Measurements from ENCODE around the gene KLHL41. TPM values are rescaled to one million over a fixed set of nuclear protein-coding genes. Genes with fewer than 3 reads are reported as not detected.

Gene KLHL41
- polyA plus RNA-seq (ENCODE audit: insufficient read length in 12 of 12) = 1,000 to 10,000 TPM in 11 of 12 donors, 100 to 1,000 TPM in 1; 942 to 4,505 (median 3,918) TPM
- long read RNA-seq, donor 1, partial matches to known transcripts = 0 of 1 reads
- long read RNA-seq, donor 1, other reads (novel, unspliced or antisense) = 0 of 1 reads
- long read RNA-seq, donor 2, transcript KLHL41-201 (6 exons, 2,464 nt) = major isoform, 821 of 1,110 reads
- long read RNA-seq, donor 2, partial matches to known transcripts = 196 of 1,110 reads
- long read RNA-seq, donor 2, other reads (novel, unspliced or antisense) = 93 of 1,110 reads
- long read RNA-seq, donor 3, transcript KLHL41-201 (6 exons, 2,464 nt) = major isoform, 304 of 395 reads
- long read RNA-seq, donor 3, partial matches to known transcripts = 71 of 395 reads
- long read RNA-seq, donor 3, other reads (novel, unspliced or antisense) = 20 of 395 reads
- long read RNA-seq, donor 4, transcript KLHL41-201 (6 exons, 2,464 nt) = major isoform, 272 of 321 reads
- long read RNA-seq, donor 4, partial matches to known transcripts = 49 of 321 reads
- long read RNA-seq, donor 4, other reads (novel, unspliced or antisense) = 0 of 321 reads
- long read RNA-seq, donor 5, transcript KLHL41-201 (6 exons, 2,464 nt) = major isoform, 500 of 779 reads
- long read RNA-seq, donor 5, partial matches to known transcripts = 245 of 779 reads
- long read RNA-seq, donor 5, other reads (novel, unspliced or antisense) = 33 of 779 reads
- long read RNA-seq, donor 6, transcript KLHL41-201 (6 exons, 2,464 nt) = major isoform, 395 of 568 reads
- long read RNA-seq, donor 6, partial matches to known transcripts = 143 of 568 reads
- long read RNA-seq, donor 6, other reads (novel, unspliced or antisense) = 30 of 568 reads
- long read RNA-seq, donor 7, transcript KLHL41-201 (6 exons, 2,464 nt) = major isoform, 236 of 389 reads
- long read RNA-seq, donor 7, partial matches to known transcripts = 139 of 389 reads
- long read RNA-seq, donor 7, other reads (novel, unspliced or antisense) = 13 of 389 reads
- long read RNA-seq, donor 8, transcript KLHL41-201 (6 exons, 2,464 nt) = major isoform, 532 of 646 reads
- long read RNA-seq, donor 8, partial matches to known transcripts = 114 of 646 reads
- long read RNA-seq, donor 8, other reads (novel, unspliced or antisense) = 0 of 646 reads
- long read RNA-seq, donor 9, transcript KLHL41-201 (6 exons, 2,464 nt) = major isoform, 178 of 688 reads
- long read RNA-seq, donor 9, partial matches to known transcripts = 501 of 688 reads
- long read RNA-seq, donor 9, other reads (novel, unspliced or antisense) = 9 of 688 reads
- long read RNA-seq, donor 10, transcript KLHL41-201 (6 exons, 2,464 nt) = major isoform, 524 of 708 reads
- long read RNA-seq, donor 10, partial matches to known transcripts = 144 of 708 reads
- long read RNA-seq, donor 10, other reads (novel, unspliced or antisense) = 40 of 708 reads
- long read RNA-seq, donor 11, transcript KLHL41-201 (6 exons, 2,464 nt) = major isoform, 563 of 722 reads
- long read RNA-seq, donor 11, partial matches to known transcripts = 117 of 722 reads
- long read RNA-seq, donor 11, other reads (novel, unspliced or antisense) = 42 of 722 reads

DNA sequence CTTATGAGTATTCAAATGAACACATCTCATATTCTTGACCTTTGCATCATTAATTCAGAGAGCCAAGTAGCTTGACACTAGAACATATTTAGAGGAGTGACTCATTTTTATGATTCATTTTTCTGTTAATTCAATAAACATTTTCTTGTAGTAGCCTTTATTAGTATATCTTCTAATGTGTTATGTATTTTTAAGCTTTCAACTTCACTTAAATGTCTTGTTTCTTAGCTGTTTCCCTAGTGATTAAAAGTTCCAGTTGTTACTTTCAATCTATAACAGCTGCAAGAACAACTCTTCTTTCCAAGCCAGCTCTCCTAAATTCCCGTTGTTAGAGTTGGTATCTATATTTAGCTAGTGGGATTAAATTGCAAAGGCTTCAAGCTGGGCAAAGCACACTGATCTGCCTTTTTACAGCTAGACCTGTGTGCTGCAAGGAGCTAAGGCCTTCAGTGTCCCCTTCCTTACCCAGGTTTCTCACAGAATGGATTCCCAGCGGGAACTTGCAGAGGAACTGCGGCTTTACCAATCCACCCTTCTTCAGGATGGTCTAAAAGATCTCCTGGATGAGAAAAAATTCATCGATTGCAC lies at the start of gene KLHL41:
Gene KLHL41, plus strand, starts transcription at position 405 of the 588 bp plus-strand sequence. Its CDS starts 77 bp downstream, at position 482.
- DNase-seq = peak; percentile 61

GRCh38 chr2:169461143-169461542 lies 48.4 kb upstream of the KLHL41 start:
- no peak for DNase-seq

- no peak for DNase-seq
Measured at GRCh38 chr2:169462896-169463695, 46.4 kb upstream of the KLHL41 start.

DNA sequence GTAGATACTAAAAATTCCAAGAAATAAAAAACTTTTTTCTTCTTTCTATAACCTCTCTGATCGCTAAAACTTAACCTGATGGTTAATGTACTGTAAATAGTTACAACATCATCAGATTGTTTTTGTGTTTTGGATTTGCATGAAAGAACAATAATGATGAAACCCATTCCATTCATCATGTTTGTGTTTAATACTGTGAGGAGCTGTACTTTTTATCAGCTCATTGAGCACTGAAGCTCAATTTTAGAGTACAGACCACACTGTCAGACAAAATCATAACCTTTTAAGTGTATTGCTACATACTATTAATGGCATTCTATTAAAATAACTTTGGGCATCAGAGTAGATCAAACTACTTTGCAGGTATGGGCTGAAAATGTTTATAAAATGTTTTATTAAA lies 45.0 kb upstream of the KLHL41 start:
- no peak for DNase-seq

GRCh38 chr2:169464882-169465281 lies 44.6 kb upstream of the KLHL41 start:
- no peak for DNase-seq

GRCh38 chr2:169468841-169469240 lies 40.7 kb upstream of the KLHL41 start:
- no peak for DNase-seq

DNA sequence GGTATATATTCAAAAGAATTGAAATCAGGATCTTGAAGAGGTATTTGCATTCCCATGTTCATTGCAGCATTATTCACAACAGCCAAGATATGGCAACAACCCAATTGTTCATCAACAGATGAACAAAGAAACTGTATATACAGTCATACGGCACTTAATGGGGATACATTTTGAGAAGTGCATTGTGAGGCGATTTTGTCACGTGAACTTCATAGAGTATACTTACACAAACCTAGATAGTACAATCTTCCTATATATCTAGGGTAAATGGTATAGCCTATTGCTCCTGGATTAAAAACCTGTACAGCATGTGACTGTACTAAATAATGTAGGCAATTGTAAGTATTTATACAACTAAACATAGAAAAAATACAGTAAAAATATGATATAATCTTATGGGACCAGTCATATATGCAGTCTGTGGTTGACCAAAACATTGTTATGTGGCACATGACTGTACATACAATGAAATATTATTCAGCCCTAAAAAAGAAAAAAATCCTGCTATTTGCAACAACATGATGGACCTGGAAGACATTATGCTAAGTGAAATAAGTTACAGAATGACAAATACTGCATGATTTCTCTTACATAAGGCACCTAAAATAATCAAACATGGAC lies 39.4 kb upstream of the KLHL41 start:
- DNase-seq = no peak

DNA sequence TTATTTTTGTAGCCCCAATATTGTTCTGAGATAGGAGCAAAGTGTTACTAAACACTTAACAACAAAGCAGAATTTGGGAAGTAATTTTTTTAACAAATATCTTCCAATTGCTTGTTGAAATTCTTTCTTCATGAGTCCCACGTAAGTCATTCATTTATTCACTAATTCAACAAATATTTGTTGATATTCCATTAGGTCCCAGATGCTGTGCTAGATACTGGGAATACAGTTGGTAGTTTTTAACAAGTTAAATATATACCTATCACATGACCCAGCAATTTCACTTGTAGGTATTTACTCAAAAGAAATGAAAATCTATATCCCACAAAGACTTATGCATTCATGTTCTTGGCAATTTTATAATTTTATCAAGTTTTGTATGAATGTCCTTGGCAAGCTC lies 37.3 kb upstream of the KLHL41 start:
- DNase-seq = no peak

- no peak for DNase-seq
Measured at GRCh38 chr2:169476459-169476858, 33.0 kb upstream of the KLHL41 start.

DNA sequence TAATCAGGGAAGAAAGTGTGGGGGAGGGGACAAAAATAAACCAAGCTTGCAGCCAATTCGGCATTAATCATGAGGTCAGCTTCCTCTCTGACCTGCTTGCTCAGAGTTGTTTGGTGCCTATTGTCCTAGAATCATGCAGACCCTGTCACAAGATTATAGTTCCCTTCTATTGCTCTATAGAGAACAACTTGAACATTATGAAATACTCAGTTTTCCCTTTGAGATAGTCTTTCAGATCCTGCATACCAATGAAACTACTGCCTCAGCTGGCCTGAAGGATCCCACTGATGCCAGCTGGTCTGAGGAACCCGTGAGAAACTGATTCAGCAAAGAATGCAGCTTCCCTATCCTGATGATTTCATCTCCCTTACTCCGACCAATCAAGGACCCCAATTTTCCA lies 31.2 kb upstream of the KLHL41 start:
- DNase-seq = no peak

DNA sequence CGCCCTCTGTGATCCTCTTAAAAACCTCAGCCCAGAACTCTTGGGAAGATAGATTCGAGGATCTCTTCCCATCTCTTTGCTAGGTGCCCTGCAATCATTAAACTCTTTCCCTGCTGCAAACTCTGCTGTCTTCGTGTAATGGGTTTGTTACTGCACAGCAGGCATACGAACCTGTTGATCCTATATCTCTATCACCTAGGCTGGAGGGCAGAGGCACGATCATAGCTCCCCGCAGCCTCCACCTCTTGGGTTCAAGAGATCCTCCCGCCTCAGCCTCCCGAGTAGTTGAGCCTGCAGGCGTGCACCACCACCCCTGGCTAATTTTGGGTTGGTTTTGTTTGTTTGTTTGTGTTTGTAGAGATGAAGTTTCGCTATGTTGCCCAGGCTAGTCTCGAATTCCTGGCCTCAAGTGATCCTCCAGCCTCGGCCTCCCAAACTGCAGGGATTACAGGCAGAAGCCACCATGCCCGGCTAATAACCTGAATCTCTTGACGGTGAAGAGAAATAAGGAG lies 30.7 kb upstream of the KLHL41 start:
- no peak for DNase-seq

DNA sequence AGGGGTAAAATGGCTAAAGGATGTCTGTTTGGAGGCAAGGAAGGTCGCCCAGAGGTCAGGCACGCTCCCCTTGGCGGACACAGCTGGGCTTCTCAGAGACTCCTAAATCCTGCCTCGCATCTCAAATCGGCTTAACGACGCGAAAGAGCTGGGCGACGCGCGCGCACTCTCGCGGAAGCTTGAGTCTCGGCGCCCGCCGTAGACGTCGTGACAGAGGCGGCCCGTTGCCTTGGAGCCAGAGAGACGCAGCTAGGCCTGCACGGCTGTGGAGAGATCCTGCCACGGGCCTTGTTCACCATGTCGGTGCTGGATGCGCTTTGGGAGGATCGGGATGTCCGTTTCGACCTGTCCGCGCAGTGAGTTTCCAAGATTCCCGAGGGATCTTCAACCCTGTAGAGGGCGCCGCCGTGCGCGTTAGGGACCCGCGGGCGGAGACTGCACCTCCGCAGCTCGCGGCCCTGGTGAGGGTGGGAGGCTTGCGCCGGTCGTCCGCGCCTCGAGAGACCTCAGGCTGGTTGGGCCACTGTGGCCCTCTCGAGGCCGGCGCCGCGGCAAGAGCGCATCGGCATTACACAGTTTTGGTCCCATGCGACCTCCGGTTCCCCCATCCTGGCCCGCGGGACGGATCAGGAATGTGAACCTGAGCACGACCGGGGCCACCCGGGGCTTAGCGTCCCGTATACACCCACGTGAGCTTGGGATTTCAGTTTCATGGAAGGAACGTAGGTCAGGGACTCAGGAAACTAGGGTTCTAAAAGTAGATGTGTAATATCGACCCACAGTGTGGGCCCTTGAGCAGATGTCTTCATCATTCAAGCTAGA lies 30.0 kb upstream of the KLHL41 start, which contains the start of gene BBS5:
Gene BBS5, plus strand, starts transcription at position 238 of the 822 bp plus-strand sequence. Its CDS starts 60 bp downstream, at position 298.
- peak; percentile 87 for DNase-seq

- DNase-seq = no peak
Measured at GRCh38 chr2:169480079-169480465, 29.4 kb upstream of the KLHL41 start.

- DNase-seq = no peak
Measured at GRCh38 chr2:169485650-169486138, 23.8 kb upstream of the KLHL41 start.

DNA sequence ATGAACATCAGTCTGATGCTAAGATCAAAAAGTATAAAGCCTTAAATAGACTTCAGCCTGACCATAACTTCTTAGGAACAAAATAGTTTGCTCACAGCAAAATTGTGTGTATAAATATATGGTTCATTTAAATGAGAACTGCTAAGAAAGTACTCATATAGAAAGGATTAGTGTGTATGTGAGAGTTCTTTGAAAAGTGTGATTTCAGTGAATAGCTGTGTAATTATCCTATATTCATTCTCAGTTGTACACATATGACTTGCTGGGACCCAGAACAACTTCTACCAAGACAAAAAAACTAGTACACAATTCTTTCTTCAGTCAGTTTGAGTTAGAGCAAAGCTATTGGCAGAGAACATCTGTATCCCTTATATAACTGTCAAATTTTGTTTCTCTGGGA lies 23.0 kb upstream of the KLHL41 start:
- DNase-seq = no peak

DNA sequence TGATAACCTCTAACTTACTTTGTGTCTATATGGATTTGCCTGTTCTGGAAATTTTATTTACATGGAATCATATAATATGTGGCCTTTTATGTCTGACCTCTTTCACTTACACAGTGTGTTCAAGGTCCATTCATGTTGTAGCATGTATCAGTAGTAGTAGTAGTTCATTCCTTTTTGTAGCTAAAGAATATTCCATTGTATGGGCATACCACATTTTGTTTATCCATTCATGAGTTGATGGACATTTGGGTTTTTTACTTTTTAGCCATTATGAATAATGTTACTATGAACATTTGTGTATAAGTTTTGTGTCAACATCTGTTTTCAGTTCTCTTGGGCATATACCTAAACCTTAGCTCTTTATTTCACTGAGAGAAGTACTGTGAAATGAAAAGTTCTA lies 18.7 kb upstream of the KLHL41 start:
- no peak for DNase-seq

DNA sequence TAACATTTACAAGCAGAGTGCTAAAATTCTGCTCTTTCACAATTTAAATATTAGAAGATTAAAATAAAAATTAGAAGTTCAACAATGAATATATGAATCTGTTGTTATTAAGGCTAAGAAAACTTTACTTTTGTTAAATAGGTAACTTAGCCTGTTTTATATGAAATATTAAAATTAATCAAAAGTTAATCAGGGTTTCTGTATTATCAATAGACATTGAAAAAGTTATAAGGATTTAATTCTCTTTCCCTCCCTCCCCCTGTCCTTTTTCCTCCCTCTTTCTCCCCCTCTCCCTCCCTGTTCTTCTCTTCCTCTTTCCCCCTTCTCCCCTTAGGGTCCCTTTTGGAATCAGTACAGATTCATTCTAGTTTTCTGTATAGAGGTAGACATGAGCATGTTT lies 18.1 kb upstream of the KLHL41 start:
- no peak for DNase-seq

GRCh38 chr2:169493360-169493759 lies 16.1 kb upstream of the KLHL41 start:
- DNase-seq = no peak

All from muscle of arm (tissue), 14 donors.